AG10803 (cell line): ENCODE measurements around the gene GPR78.
A peak's percentile ranks its signal among the peaks of the same experiment; 100 is the strongest.

Experiments
- DNase-seq: peaks from one replicate; pipeline ENCODE4 v3.0.0; 2010; ENCODE audit warnings: low read depth
- H3K4me3 ChIP-seq: 2 replicates; pipeline ENCODE4 v1.5.1; 2011; ENCODE audit warnings: mild to moderate bottlenecking, low read length, control low read depth
- TF ChIP-seq, protein P1 (sequence below): conservative IDR thresholded peaks from 2 replicates; pipeline ENCODE4 v1.5.1; 2011; ENCODE audit warnings: mild to moderate bottlenecking, low read length, control low read depth, inconsistent platforms

GPR78 gene

GRCh38 chr4:8587469-8588195 is 7.4 kb downstream of the GPR78 start:
- DNase-seq = no peak

DNA sequence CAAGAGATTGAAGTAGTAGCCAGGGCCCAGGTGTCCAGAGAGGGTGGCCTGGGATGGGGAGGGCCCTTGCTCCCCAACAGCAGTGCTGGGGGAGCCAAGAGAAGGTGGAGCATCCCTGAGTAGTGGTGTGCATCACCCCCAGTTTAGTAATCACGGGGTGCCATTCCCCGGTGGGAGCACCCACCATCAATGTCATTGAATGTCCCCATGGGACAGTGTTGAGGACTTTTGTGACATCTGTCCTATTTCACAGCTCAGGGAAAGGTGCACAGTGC is 7.9 kb downstream of the GPR78 start:
- no peak overlapping the region for H3K4me3 ChIP-seq
- DNase-seq = no peak
- TF ChIP-seq, protein P1, sequence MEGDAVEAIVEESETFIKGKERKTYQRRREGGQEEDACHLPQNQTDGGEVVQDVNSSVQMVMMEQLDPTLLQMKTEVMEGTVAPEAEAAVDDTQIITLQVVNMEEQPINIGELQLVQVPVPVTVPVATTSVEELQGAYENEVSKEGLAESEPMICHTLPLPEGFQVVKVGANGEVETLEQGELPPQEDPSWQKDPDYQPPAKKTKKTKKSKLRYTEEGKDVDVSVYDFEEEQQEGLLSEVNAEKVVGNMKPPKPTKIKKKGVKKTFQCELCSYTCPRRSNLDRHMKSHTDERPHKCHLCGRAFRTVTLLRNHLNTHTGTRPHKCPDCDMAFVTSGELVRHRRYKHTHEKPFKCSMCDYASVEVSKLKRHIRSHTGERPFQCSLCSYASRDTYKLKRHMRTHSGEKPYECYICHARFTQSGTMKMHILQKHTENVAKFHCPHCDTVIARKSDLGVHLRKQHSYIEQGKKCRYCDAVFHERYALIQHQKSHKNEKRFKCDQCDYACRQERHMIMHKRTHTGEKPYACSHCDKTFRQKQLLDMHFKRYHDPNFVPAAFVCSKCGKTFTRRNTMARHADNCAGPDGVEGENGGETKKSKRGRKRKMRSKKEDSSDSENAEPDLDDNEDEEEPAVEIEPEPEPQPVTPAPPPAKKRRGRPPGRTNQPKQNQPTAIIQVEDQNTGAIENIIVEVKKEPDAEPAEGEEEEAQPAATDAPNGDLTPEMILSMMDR = no peak

More at GRCh38 chr4:8587469-8588195, 7.4 kb downstream of the GPR78 start:
- H3K4me3 ChIP-seq = no peak overlapping the region
- TF ChIP-seq, protein P1 = no peak

GRCh38 chr4:8589336-8589735 is 9.1 kb downstream of the GPR78 start:
- no peak overlapping the region for H3K4me3 ChIP-seq
- TF ChIP-seq, protein P1 = no peak
- DNase-seq = no peak

- DNase-seq = peak; percentile 71
- H3K4me3 ChIP-seq = no peak overlapping the region
- TF ChIP-seq, protein P1 = no peak
Observed at GRCh38 chr4:8589823-8590545, 9.8 kb downstream of the GPR78 start.

DNA sequence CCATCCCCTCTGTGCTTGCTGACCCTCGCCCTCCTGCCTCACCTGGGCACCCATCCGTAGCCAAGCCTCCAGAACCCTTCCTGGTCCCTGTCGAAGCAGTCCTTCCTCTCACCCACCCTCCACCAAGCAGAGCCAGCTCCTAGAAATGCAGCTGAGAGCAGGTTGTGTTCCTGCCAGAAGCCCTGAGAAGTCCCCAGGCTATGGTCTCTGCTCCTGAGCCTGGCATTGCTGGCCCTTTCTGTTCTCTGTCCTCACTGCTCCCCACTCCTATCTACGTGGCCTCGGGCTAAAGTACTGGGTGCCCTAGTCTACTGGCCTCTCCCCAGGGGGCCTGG is 10.3 kb downstream of the GPR78 start:
- DNase-seq = no peak
- no peak overlapping the region for H3K4me3 ChIP-seq
- TF ChIP-seq, protein P1 = no peak

DNA sequence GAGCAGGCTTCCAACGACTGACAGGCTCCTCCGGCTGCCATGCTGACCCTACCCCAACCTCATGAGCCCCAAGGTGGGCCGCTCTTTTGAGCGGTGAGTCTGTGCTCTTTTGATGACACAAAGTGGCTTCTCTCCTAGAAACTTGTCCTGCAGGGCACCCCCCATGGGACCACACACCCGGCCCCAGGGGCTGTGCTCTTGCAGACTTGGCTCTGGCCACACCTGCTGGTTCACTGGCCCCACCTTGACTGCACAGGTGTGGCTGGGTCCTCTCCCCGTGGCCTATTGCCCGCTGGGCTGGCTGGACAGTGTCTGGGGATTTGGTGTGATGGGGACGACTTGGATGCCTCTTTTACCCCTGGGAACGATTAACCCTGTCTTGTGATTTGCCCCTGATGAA is 10.9 kb downstream of the GPR78 start:
- TF ChIP-seq, protein P1 = no peak
- no peak overlapping the region for H3K4me3 ChIP-seq
- no peak for DNase-seq
